ENCODE results near the gene HMGN2.

- TF ChIP-seq CTCF (IDR thresholded peaks at IDR 0.05) (no peak), POLR2A (IDR thresholded peaks at IDR 0.05) (peak; percentile 64 to 86)
Measured at GRCh38 chr1:26431979-26432695, 40.1 kb upstream of the HMGN2 start, which contains the start of gene DHDDS.
